IPS DF 19.7 (cell line): ENCODE measurements around the gene PPP1CA.
"Not testable (repeated sequence)": the region's sequence is repeated elsewhere in the genome, so short reads cannot be mapped to it uniquely, and the experiment has no call there.

Source experiments
- DNase-seq: peaks from one replicate; pipeline ENCODE4 v3.0.0-alpha.2; 2013; ENCODE audit warnings: low read depth, low spot score

PPP1CA gene

DNA sequence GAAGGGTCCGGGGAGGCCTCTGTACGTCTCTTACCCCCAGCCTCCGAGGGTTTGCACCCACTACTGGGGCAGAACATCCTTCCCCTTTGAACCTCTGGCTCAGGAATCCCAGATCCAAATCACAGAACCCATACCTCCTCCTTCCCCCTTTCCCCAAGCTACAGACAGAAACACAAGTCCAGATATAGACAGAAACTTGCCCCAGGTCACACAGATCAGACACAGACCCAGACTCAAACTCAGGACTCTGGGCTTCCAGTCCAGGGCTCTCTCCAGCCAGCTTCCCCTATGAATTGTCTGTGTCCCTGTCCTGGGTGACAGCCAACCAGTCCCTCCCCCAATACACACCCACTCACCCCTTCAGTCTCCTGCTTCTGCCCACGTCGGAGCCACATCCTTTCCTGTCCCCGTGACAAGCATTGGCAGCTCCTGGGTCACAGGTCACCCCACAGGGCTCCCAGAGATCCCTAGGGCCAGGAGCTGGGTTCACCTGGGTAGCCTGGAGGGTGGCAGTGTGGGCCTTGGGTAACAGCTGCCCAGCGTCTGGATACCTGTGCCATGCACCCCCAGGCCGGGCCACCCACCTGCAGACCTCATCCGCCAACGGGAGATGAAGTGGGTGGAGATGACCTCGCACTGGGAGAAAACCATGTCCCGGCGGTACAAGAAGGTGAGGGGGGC lies 3.0 kb upstream of the PPP1CA start:
- DNase-seq, result no peak

DNA sequence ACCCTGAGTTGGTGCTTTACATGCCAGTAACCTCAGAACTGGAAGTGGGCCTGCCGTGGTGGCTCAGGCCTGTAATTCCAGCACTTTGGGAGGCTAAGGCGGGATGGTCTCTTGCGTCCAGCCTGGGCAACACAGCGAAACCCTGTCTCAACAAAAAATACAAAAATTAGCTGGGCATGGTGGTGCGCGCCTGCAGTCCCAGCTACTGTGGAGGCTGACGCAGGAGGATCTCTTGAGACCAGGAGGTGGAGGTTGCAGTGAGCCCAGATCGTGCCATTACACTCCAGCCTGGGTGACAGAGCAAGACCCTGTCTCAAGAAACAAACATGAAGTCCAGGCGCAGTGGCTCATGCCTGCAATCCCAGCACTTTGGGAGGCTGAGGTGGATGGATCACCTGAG lies 1.4 kb upstream of the PPP1CA start:
- DNase-seq, result not testable (repeated sequence)

DNA sequence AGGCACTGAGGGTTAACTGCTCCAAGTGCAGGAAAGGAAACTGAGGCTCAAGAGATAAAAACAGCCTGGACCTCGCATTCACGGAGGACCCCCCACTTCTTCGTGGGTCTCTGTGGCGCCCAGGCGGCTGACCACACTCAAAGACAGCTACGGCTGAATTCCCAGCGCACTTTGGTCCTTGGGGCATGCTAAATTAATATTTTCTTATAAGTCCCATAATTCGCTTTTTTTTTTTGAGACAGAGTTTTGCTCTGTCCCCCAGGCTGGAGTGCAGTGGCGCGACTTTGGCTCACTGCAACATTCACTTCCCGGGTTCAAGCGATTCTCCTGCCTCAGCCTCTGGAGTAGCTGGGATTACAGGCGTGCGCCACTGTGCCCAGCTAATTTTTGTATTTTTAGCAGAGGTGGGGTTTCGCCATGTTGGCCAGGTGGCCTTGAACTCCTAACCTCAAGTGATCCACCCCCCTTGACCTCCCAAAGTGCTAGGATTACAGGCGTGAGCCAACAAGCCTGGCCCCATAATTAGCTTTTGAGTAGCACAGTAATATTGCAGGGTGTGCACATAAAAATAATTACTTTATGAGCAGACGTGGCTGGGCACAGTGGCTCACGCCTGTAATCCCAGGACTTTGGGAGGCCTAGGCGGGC lies 658 bp upstream of the PPP1CA start:
- DNase-seq, result not testable (repeated sequence)

DNA sequence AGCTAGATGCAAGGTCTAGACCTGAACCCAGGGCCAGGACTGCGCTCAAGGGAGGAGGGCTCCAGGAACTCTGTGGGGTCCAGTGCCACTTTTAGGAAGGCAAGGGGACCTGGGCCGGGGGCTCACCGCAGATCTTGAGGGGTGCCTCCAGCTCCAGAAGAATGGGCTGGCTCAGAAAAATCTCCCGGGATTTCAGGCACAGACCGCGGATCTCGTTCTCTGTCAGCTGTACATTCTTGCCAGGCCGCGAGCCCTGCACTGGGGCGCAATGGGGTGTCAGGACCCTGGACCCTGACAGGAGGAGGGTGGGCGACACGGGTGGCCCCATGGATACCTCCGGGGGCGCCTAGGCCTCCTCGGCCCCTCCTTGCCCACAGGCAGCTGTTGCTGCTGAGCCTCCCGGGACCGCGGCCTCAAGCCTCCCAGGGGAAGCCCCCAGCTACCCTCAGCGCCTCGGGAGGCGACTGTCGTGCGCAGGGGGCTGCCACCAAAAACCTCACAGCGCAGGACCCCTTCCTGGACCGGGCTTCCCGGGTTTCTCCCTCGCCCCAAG lies 640 bp downstream of the PPP1CA start:
- no peak for DNase-seq

DNA sequence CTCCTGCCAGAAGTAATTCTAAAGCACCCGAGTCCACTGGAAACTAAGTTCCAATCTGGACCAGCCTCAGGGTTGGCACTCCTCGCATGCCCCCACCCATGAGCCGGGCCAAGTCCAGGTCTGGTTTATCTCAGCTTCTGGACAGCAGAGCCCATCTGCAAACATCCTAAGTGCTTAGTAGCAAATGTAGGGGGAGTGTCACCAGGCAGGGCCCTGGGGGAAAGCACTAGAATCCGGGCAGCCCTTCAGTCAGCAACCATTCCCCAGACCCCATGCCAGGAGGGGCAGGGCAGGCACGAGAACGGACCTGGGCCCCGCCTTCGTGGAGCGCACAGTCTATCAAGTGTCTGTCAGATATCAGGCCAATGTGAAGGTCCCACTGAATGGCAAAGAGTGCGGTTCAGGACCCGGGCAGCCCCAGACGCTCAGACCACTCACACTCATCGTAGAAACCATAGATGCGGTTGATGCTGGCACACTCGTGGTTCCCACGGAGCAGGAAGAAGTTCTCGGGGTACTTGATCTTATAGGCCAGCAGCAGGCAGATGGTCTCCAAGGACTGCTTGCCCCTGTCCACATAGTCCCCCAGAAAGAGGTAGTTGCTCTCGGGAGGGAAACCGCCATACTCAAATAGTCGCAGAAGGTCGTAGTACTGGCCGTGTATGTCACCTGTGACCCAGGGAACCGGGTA lies 1.3 kb downstream of the PPP1CA start:
- no peak for DNase-seq

GRCh38 chr11:67398661-67399563 lies 2.7 kb downstream of the PPP1CA start:
- no peak for DNase-seq

DNA sequence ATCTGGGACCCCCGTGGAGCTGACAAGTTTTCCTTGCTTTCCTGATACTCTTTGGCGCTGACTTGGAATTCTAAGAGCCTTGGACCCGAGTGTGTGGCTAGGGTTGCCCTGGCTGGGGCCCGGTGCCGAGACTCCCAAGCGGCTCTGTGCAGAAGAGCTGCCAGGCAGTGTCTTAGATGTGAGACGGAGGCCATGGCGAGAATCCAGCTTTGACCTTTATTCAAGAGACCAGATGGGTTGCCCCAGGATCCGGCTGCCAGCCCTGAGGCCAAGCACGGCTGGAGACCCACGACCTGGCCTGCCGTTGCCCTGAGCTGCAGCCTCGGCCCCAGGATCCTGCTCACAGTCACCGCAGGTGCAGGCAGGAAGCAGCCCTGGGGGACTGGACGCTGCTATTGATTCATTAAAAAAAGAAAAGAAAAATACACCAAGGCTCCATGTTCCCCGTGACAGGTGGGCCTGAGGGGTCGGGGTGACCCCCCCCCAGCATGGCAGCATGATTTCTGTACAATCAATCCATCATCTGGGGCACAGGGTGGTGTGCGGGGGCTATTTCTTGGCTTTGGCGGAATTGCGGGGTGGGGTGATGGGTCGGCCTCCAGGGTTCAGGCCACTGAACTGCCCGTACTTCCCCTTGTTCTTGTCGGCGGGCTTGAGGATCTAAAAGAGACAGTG lies 3.5 kb downstream of the PPP1CA start:
- no peak for DNase-seq

GRCh38 chr11:67397536-67397935 lies 4.1 kb downstream of the PPP1CA start:
- DNase-seq, result no peak

- no peak for DNase-seq
These were observed 4.9 kb downstream of the PPP1CA start for GRCh38 chr11:67396587-67397389.

DNA sequence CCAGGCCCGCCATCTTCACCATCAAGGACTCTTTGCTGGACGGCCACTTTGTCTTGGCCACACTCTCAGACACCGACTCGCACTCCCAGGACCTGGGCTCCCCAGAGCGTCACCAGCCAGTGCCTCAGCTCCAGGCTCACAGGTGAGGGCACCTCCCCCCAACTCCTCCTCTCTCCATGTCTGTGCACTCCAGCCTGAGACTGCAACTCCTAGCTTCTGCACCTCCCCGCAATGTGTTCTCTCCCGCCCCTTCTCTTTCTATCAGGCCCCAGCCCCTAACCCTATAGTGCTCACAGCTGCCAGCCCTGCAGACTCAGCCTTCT lies 5.4 kb downstream of the PPP1CA start:
- no peak for DNase-seq

DNA sequence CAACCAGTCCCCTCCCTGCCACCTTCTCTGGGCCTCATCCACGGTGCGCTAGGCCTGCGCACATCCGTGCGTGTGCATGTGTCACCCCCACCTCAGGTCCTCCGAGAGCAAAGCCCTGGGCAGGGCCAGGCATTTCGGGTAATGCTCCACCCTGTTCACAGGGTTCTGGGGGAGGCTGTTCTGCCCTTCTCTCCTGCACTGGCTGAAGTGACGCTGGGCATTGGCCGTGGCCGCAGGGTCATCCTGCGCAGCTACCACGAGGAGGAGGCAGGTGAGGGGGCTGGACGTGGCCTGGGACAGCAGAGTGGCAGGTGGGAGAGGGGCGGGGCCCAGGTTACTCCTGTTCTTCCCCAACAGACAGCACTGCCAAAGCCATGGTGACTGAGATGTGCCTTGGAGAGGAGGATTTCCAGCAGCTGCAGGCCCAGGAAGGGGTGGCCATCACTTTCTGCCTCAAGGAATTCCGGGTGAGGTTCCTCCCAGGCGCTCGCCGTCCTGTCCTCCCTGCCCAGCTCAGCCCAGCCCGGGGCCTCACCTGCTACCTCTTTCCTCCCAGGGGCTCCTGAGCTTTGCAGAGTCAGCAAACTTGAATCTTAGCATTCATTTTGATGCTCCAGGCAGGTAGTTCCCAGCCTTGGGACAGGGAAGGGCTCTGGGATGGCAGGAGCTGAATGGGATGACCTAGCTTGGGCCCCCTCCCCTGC lies 6.0 kb downstream of the PPP1CA start:
- no peak for DNase-seq

GRCh38 chr11:67393990-67394389 lies 7.7 kb downstream of the PPP1CA start:
- DNase-seq, result no peak

DNA sequence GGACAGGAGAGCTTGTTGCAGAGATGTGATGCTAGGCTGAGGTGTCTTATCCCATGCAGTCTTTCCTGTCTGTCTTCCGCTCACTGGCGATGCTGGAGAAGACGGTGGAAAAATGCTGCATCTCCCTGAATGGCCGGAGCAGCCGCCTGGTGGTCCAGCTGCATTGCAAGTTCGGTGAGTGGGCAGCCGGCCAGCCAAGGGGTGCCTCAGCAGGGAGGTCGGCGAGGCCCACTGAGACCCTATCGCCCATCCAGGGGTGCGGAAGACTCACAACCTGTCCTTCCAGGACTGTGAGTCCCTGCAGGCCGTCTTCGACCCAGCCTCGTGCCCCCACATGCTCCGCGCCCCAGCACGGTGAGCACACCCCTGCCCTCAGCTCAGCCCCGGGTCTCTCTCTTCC lies 8.2 kb downstream of the PPP1CA start:
- DNase-seq, result no peak

GRCh38 chr11:67392183-67392715 lies 9.4 kb downstream of the PPP1CA start:
- DNase-seq, result no peak

DNA sequence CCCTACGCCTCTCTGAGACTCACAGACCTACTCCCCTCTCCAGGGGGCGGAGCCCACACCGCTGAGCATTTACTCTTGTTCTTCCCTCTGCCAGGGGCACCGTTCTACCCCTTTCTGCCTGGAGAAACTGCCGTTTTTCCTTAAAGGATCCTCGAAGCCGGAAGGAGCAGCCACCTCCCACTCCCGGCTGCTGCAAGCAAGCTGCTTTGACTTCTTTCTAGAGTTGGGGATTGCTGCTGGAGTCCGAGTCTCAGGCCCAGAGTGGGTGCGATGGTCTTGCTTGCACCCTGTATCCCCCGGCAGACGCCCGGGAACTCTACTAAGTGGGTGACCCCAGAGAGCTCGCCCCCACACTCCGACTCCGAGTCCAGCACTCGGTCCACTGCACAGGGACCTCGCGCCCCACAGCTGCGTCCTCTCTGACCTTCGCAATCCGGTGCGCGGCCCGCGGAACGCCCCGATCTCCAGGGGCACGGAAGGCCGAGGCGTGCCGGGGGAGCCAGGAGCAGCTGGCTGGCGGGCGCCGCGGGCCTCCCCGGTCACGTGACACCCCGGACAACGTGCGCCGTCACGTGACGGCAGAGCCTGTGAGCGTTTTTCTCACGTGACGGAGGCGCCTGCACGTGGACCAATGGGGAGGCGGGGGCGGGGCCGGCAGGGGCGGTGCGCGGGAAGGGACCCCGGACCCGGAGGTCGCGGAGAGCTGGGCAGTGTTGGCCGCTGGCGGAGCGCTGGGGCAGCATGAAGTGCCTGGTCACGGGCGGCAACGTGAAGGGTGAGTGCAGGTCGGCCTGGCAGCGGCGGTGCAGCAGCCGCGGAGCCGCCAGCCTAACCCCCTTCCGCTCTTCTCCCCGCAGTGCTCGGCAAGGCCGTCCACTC lies 10.1 kb downstream of the PPP1CA start, which contains the start of gene RAD9A:
TSS of gene RAD9A (plus strand) at position 683 of the 879 bp plus-strand sequence. CDS start at position 742, 59 bp downstream.
- DNase-seq, result no peak

GRCh38 chr11:67390947-67391303 lies 10.7 kb downstream of the PPP1CA start:
- DNase-seq, result no peak

GRCh38 chr11:67389477-67389876 lies 12.2 kb downstream of the PPP1CA start:
- no peak for DNase-seq

DNA sequence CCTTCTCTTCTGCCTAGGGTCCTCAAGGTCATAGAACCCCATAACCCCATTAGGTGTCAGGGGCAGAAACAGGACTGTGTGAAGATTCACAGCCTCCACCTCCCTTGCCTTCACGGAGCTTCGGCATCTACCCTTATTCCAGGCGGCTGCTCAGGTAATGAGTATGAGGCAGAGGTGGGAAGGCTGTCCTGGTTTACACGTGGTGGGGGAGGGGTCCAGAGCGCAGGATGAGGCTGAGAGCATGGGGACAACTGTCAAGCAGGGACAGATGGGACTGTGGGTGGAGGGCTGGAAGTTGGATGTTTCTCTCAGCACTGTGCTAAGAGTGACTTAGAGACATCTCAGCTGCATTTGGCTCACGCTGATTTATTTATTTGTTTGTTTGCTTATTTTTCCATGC lies 14.1 kb downstream of the PPP1CA start:
- DNase-seq, result no peak
